ENCODE measurements around the gene TESK2.

GRCh38 chr1:45492691-45493090, 1.7 kb upstream of the TESK2 start:
- TF ChIP-seq CTCF (IDR thresholded peaks at IDR 0.05) (no peak), POLR2A (IDR thresholded peaks at IDR 0.05) (no peak)

All from adrenal gland (tissue), 5 donors.